HEK293T (cell line): ENCODE measurements around the gene PC.

ENCODE experiments used
- ARNT ChIP-seq: fragments of 450-650 bp; IDR thresholded peaks from 2 replicates; pipeline ENCODE4 v1.6.1; 2017; ENCODE audit warnings: mild to moderate bottlenecking
- BHLHE40 ChIP-seq: fragments of 450-650 bp; IDR thresholded peaks from 2 replicates; pipeline ENCODE4 v1.6.1; 2016; ENCODE audit warnings: mild to moderate bottlenecking, moderate library complexity, borderline replicate concordance
- ELF4 ChIP-seq: fragments of 450-650 bp; IDR thresholded peaks from 2 replicates; pipeline ENCODE4 v1.6.1; 2017; ENCODE audit warnings: antibody characterized with exemption
- FOXA1 ChIP-seq: fragments of 450-650 bp; IDR thresholded peaks from 2 replicates; pipeline ENCODE4 v1.6.1; 2016; ENCODE audit warnings: mild to moderate bottlenecking
- FOXK2 ChIP-seq: fragments of 450-650 bp; IDR thresholded peaks from 2 replicates; pipeline ENCODE4 v1.6.1; 2016; ENCODE audit warnings: mild to moderate bottlenecking
- FOXM1 ChIP-seq: fragments of 450-650 bp; IDR thresholded peaks from 2 replicates; pipeline ENCODE4 v1.6.1; 2017; ENCODE audit warnings: mild to moderate bottlenecking, borderline replicate concordance
- HDGF ChIP-seq: fragments of 450-650 bp; IDR thresholded peaks from 2 replicates; pipeline ENCODE4 v1.6.1; 2017; ENCODE audit warnings: antibody characterized with exemption, borderline replicate concordance
- L3MBTL2 ChIP-seq: fragments of 450-650 bp; conservative IDR thresholded peaks from 2 replicates; pipeline ENCODE4 v1.6.1; 2016; ENCODE audit warnings: mild to moderate bottlenecking
- LEF1 ChIP-seq: fragments of 450-650 bp; IDR thresholded peaks from 2 replicates; pipeline ENCODE4 v1.6.1; 2017; ENCODE audit warnings: mild to moderate bottlenecking, borderline replicate concordance
- NFRKB ChIP-seq: fragments of 450-650 bp; IDR thresholded peaks from 2 replicates; pipeline ENCODE4 v1.6.1; 2016; ENCODE audit warnings: mild to moderate bottlenecking, moderate library complexity
- SP1 ChIP-seq: fragments of 450-650 bp; IDR thresholded peaks from 2 replicates; pipeline ENCODE4 v1.6.1; 2017
- SUZ12 ChIP-seq: fragments of 450-650 bp; IDR thresholded peaks from 2 replicates; pipeline ENCODE4 v1.6.1; 2016; ENCODE audit warnings: mild to moderate bottlenecking
- TARDBP ChIP-seq: fragments of 450-650 bp; IDR thresholded peaks from 2 replicates; pipeline ENCODE4 v1.6.1; 2016
- ZNF384 ChIP-seq: fragments of 450-650 bp; IDR thresholded peaks from 2 replicates; pipeline ENCODE4 v1.6.1; 2016

GRCh38 chr11:66971488-66971887 is 13.3 kb upstream of the PC start:
- TF ChIP-seq SP1: no peak
- TF ChIP-seq SUZ12: no peak
- TF ChIP-seq LEF1: no peak
- TF ChIP-seq FOXM1: no peak
- no peak for TF ChIP-seq BHLHE40
- TF ChIP-seq ZNF384: no peak
- no peak for TF ChIP-seq TARDBP
- no peak for TF ChIP-seq FOXK2
- no peak for TF ChIP-seq FOXA1
- no peak for TF ChIP-seq HDGF
- no peak for TF ChIP-seq ARNT
- no peak for TF ChIP-seq NFRKB
- TF ChIP-seq L3MBTL2: no peak
- no peak for TF ChIP-seq ELF4
